IMR-90 (cell line): ENCODE measurements around the gene CA9. TPM values are rescaled to one million over a fixed set of nuclear protein-coding genes. Genes with fewer than 3 reads are reported as not detected.

ENCODE experiments used
- ATAC-seq: fragments of 200-7000 bp; cut with Tn5 transposase; 2 replicates; pipeline ENCODE4 v1.9.1; 2020; ENCODE audit warnings: low read depth, mild to moderate bottlenecking, moderate library complexity
- BruUV-seq: library from RNA; stranded (reverse); fragments of 400-500 nt; replicated peaks from 2 replicates; lab custom pipeline; 2021; lab: Mats Ljungman, UMichigan
- CTCF ChIA-PET: fragments of 300-600 bp; formaldehyde crosslinking; extraction: SDS; loops from one replicate; lab custom pipeline; 2021; ENCODE audit warnings: antibody characterized with exemption; lab: Yijun Ruan, JAX
- POLR2A ChIA-PET: fragments of 300-600 bp; sonication (Branson Sonifier 250); formaldehyde crosslinking; loops from one replicate; lab custom pipeline; 2022; ENCODE audit warnings: antibody characterized with exemption; ENCODE audit not compliant: unreplicated experiment; lab: Charles Lee
- DNase-seq: peaks from one replicate; pipeline ENCODE4 v3.0.0; 2013
- H2AFZ ChIP-seq: replicated peaks from 2 replicates; pipeline ENCODE3; 2013; ENCODE audit warnings: low read length, mild to moderate bottlenecking; ENCODE audit not compliant: poor library complexity
- H2AK5ac ChIP-seq: 2 replicates; pipeline ENCODE4 v1.6.1; 2013; ENCODE audit warnings: low read depth, low read length, inconsistent platforms
- H2AK9ac ChIP-seq: replicated peaks from 2 replicates; pipeline ENCODE3; 2013; ENCODE audit warnings: mild to moderate bottlenecking, low read depth, low read length, moderate library complexity; ENCODE audit not compliant: poor library complexity
- H2BK120ac ChIP-seq: 2 replicates; pipeline ENCODE4 v1.6.1; 2013; ENCODE audit warnings: low read depth, low read length, inconsistent platforms
- H2BK15ac ChIP-seq: 3 replicates; pipeline ENCODE4 v1.6.1; 2013; ENCODE audit warnings: low read depth, low read length, inconsistent platforms
- H2BK20ac ChIP-seq: 2 replicates; pipeline ENCODE4 v1.6.1; 2013; ENCODE audit warnings: low read depth, mild to moderate bottlenecking, inconsistent platforms, low read length, moderate library complexity
- H2BK5ac ChIP-seq: 2 replicates; pipeline ENCODE4 v1.6.1; 2013; ENCODE audit warnings: mild to moderate bottlenecking, low read depth, low read length, inconsistent platforms; ENCODE audit not compliant: poor library complexity, severe bottlenecking
- H3K14ac ChIP-seq: replicated peaks from 2 replicates; pipeline ENCODE4 v1.6.1; 2013; ENCODE audit warnings: low read depth, low read length, inconsistent platforms
- H3K18ac ChIP-seq: 2 replicates; pipeline ENCODE4 v1.6.1; 2013; ENCODE audit warnings: low read depth, low read length, control low read depth
- H3K23ac ChIP-seq: 2 replicates; pipeline ENCODE4 v1.6.1; 2013; ENCODE audit warnings: low read depth, low read length, inconsistent platforms
- H3K27ac ChIP-seq: 2 replicates; pipeline ENCODE4 v1.5.1; 2013; ENCODE audit warnings: mild to moderate bottlenecking, control low read depth, low read length; ENCODE audit not compliant: insufficient read depth
- H3K27me3 ChIP-seq: 2 replicates; pipeline ENCODE4 v1.6.1; 2013; ENCODE audit warnings: low read length; ENCODE audit not compliant: control insufficient read depth, insufficient read depth
- H3K36me3 ChIP-seq: 2 replicates; pipeline ENCODE4 v1.6.1; 2013; ENCODE audit warnings: low read length, mixed read lengths; ENCODE audit not compliant: control insufficient read depth, insufficient read depth
- H3K4ac ChIP-seq: 2 replicates; pipeline ENCODE4 v1.6.1; 2013; ENCODE audit warnings: low read depth, low read length, inconsistent platforms
- H3K4me1 ChIP-seq: 2 replicates; pipeline ENCODE4 v1.6.1; 2013; ENCODE audit warnings: low read length, mixed read lengths; ENCODE audit not compliant: control insufficient read depth, insufficient read depth
- H3K4me2 ChIP-seq: 2 replicates; pipeline ENCODE4 v1.6.1; 2013; ENCODE audit warnings: low read depth, mild to moderate bottlenecking, control low read depth, low read length, moderate library complexity
- H3K4me3 ChIP-seq: 2 replicates; pipeline ENCODE4 v1.5.1; 2013; ENCODE audit warnings: low read depth, mild to moderate bottlenecking, control low read depth, low read length, moderate library complexity; ENCODE audit not compliant: insufficient read depth
- H3K56ac ChIP-seq: 2 replicates; pipeline ENCODE4 v1.6.1; 2013; ENCODE audit warnings: low read length, inconsistent platforms; ENCODE audit not compliant: insufficient read depth; ENCODE audit errors: extremely low read depth
- H3K79me1 ChIP-seq, 2 experiments: 2 replicates each; pipeline ENCODE4 v1.6.1; 2013; ENCODE audit warnings: low read length in 2 of 2, inconsistent platforms in 1 of 2, low read depth in 1 of 2
- H3K9ac ChIP-seq: 2 replicates; pipeline ENCODE4 v1.6.1; 2013; ENCODE audit warnings: low read depth, low read length, control low read depth
- H3K9me1 ChIP-seq: 2 replicates; pipeline ENCODE4 v1.6.1; 2013; ENCODE audit warnings: low read length, inconsistent platforms; ENCODE audit not compliant: insufficient read depth
- H3K9me3 ChIP-seq: 2 replicates; pipeline ENCODE4 v1.6.1; 2013; ENCODE audit warnings: low read length; ENCODE audit not compliant: control insufficient read depth, insufficient read depth
- H4K20me1 ChIP-seq: 2 replicates; pipeline ENCODE4 v1.6.1; 2013; ENCODE audit warnings: low read length, inconsistent platforms; ENCODE audit not compliant: insufficient read depth
- H4K5ac ChIP-seq: 2 replicates; pipeline ENCODE4 v1.6.1; 2013; ENCODE audit warnings: mild to moderate bottlenecking, low read depth, low read length, control low read depth
- H4K8ac ChIP-seq, 2 experiments: 2 replicates each; pipeline ENCODE4 v1.6.1; 2013; ENCODE audit warnings: low read depth in 2 of 2, low read length in 2 of 2, control low read depth in 1 of 2, inconsistent platforms in 1 of 2
- H4K91ac ChIP-seq: 2 replicates; pipeline ENCODE4 v1.6.1; 2013; ENCODE audit warnings: low read depth, low read length, inconsistent platforms; ENCODE audit not compliant: insufficient read depth
- CEBPB ChIP-seq: IDR thresholded peaks from 2 replicates; pipeline ENCODE4 v1.6.1; 2012; ENCODE audit warnings: low read depth, low read length, improper control_type of control experiment
- CTCF ChIP-seq: conservative IDR thresholded peaks from 2 replicates; pipeline ENCODE4 v1.5.1; 2012; ENCODE audit warnings: mild to moderate bottlenecking, low read depth, low read length, improper control_type of control experiment
- ELK1 ChIP-seq: fragments of 150-350 bp; IDR thresholded peaks from 2 replicates; pipeline ENCODE4 v1.6.1; 2016; ENCODE audit warnings: low read depth, mild to moderate bottlenecking, low read length, moderate library complexity, borderline replicate concordance
- FOS ChIP-seq: fragments of 150-350 bp; IDR thresholded peaks from 2 replicates; pipeline ENCODE4 v1.6.1; 2016; ENCODE audit warnings: low read depth, low read length
- MAFK ChIP-seq: IDR thresholded peaks from 2 replicates; pipeline ENCODE4 v1.6.1; 2012; ENCODE audit warnings: low read depth, low read length, improper control_type of control experiment
- MXI1 ChIP-seq: IDR thresholded peaks from 2 replicates; pipeline ENCODE4 v1.6.1; 2012; ENCODE audit warnings: low read depth, mild to moderate bottlenecking, low read length, moderate library complexity, borderline replicate concordance
- NFE2L2 ChIP-seq: fragments of 150-350 bp; IDR thresholded peaks from 2 replicates; pipeline ENCODE4 v1.6.1; 2016; ENCODE audit warnings: low read depth, mild to moderate bottlenecking, low read length
- POLR2A ChIP-seq: IDR thresholded peaks from 2 replicates; pipeline ENCODE4 v1.6.1; 2012; ENCODE audit warnings: mild to moderate bottlenecking, low read depth, low read length
- RAD21 ChIP-seq: IDR thresholded peaks from 2 replicates; pipeline ENCODE4 v1.6.1; 2012; ENCODE audit warnings: low read length, improper control_type of control experiment
- RCOR1 ChIP-seq: IDR thresholded peaks from 2 replicates; pipeline ENCODE4 v1.6.1; 2012; ENCODE audit warnings: mild to moderate bottlenecking, low read length, improper control_type of control experiment; ENCODE audit not compliant: insufficient replicate concordance
- RFX5 ChIP-seq: IDR thresholded peaks from 2 replicates; pipeline ENCODE4 v1.8.0; 2012; ENCODE audit warnings: low read depth, mild to moderate bottlenecking, low read length, moderate library complexity
- SMC3 ChIP-seq: fragments of 150-350 bp; IDR thresholded peaks from 2 replicates; pipeline ENCODE4 v1.6.1; 2016; ENCODE audit warnings: low read depth, mild to moderate bottlenecking, antibody characterized with exemption, low read length, moderate library complexity
- WGBS, 2 experiments: methylation state at CpG; one replicate each; pipeline versions ENCODE4 v1.1.5 to v1.1.7; 2013; ENCODE audit warnings: missing lambda C conversion rate in 2 of 2; ENCODE audit not compliant: insufficient read length in 1 of 2; ENCODE audit errors: extremely low coverage in 2 of 2; 5-methylcytosine and 5-hydroxymethylcytosine counted together
- dilution Hi-C: fragments of 300-500 bp; cut with HindIII; formaldehyde crosslinking; loops from one replicate; pipeline ENCODE4 v1.14.3; 2018; ENCODE audit warnings: low sequenced_read_pairs; ENCODE audit not compliant: unreplicated experiment
- in situ Hi-C: fragments of 300-500 bp; cut with MboI; formaldehyde crosslinking; loops from 3 replicates; pipeline ENCODE4 v1.14.3; 2019; ENCODE audit warnings: low sequenced_read_pairs, inconsistent platforms, mixed read lengths
- intact Hi-C: fragments of 100-400 bp; cut with micrococcal nuclease; formaldehyde crosslinking; loops from 2 replicates; pipeline ENCODE4 v1.10.0; 2022
- polyA plus RNA-seq, 3 experiments: library from polyadenylated mRNA; depleted of rRNA; stranded (reverse); fragments of >200 nt; gene quantifications; 2 replicates each; pipeline ENCODE4 v1.2.3, GENCODE V29; 2012; ENCODE audit warnings: low replicate concordance in 1 of 3
- total RNA-seq: library from RNA; depleted of rRNA; stranded (reverse); fragments of >200 nt; gene quantifications from 2 replicates; pipeline ENCODE4 v1.2.3, GENCODE V29; 2012
- TF ChIP-seq, protein P1 (sequence below): fragments of 150-350 bp; IDR thresholded peaks from 2 replicates; pipeline ENCODE4 v1.6.1; 2017; ENCODE audit warnings: mild to moderate bottlenecking, antibody characterized with exemption, low read length, low read depth

Gene CA9
- total and polyA plus RNA-seq, 2 of the 4 experiments (the other 2 are of a cell fraction), result 0.54 to 3.9 TPM

GRCh38 chr9:35690614-35691333, 17.0 kb downstream of the CA9 start:
- peak; percentile 75 for DNase-seq
- peak overlapping the region; percentile 82 for H3K56ac ChIP-seq
- peak; percentile 55 for ATAC-seq
- TF ChIP-seq CTCF (no peak), SMC3 (no peak), ELK1 (no peak), RFX5 (no peak), RAD21 (no peak), FOS (no peak), POLR2A (peak; percentile 35; the same call in 1 of the 2 replicates), CEBPB (peak; percentile 46), NFE2L2 (no peak), RCOR1 (no peak), MAFK (no peak), MXI1 (no peak)
- TF ChIP-seq, protein P1, sequence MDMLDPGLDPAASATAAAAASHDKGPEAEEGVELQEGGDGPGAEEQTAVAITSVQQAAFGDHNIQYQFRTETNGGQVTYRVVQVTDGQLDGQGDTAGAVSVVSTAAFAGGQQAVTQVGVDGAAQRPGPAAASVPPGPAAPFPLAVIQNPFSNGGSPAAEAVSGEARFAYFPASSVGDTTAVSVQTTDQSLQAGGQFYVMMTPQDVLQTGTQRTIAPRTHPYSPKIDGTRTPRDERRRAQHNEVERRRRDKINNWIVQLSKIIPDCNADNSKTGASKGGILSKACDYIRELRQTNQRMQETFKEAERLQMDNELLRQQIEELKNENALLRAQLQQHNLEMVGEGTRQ, result peak; percentile 40; the same call in 1 of the 2 replicates

More at GRCh38 chr9:35690614-35691333, 17.0 kb downstream of the CA9 start:
- H3K4ac ChIP-seq, result peak overlapping the region; percentile 99
- peak overlapping the region; percentile 86 for H2BK120ac ChIP-seq
- peaks cover 20% of the 10 kb centered on the region for H3K4me1 ChIP-seq
- peak overlapping the region; percentile 84 for H3K23ac ChIP-seq
- H3K9me1 ChIP-seq, result peaks cover 14% of the 10 kb centered on the region; the same call in 1 of the 2 replicates
- peak overlapping the region; percentile 83 for H3K4me3 ChIP-seq
- peak overlapping the region; percentile 77 for H2AK9ac ChIP-seq
- H4K8ac ChIP-seq, result peak overlapping the region; percentile 93 to 98
- BruUV-seq, result no TSS peak
- peak overlapping the region; percentile 30; the same call in 1 of the 2 replicates for H2BK20ac ChIP-seq
- peak overlapping the region; percentile 98 for H2BK5ac ChIP-seq
- intact Hi-C loops, result loop anchor here (2.0 to 5.0 kb wide), 2 partner anchors 33 to 38 kb away; partner anchors contain the start of genes CCDC107 and RMRP
- H3K14ac ChIP-seq, result peak overlapping the region; percentile 91
- peak overlapping the region; percentile 80 for H3K18ac ChIP-seq
- H2AFZ ChIP-seq, result peak overlapping the region; percentile 85
- dilution Hi-C loops, result no loop called here
- no peaks in the 10 kb centered on the region for H3K9me3 ChIP-seq
- peak overlapping the region; percentile 98 for H3K27ac ChIP-seq
- H2AK5ac ChIP-seq, result peak overlapping the region; percentile 97
- in situ Hi-C loops, result no loop called here
- peak overlapping the region; percentile 99 for H4K91ac ChIP-seq
- H4K5ac ChIP-seq, result peak overlapping the region; percentile 86
- H4K20me1 ChIP-seq, result peaks cover 40% of the 10 kb centered on the region
- peak overlapping the region; percentile 83 for H3K4me2 ChIP-seq
- peak overlapping the region; percentile 95; the same call in 2 of the 3 replicates for H2BK15ac ChIP-seq
- H3K27me3 ChIP-seq, result no peaks in the 10 kb centered on the region
- 0% methylated on average over 4 of the region's 61 CpGs; no CpG with 5 or more reads in 1 of the 2 experiments for WGBS, 2 experiments
- H3K9ac ChIP-seq, result peak overlapping the region; percentile 95
- H3K36me3 ChIP-seq, result peaks cover 26% of the 10 kb centered on the region
- ChIA-PET CTCF (interaction anchor here (0.7 to 1.2 kb wide), 3 partner anchors 10 to 37 kb away, joined by 3 to 4 read pairs (median 4); no protein-coding TSS in a partner anchor), POLR2A (interaction anchor here (0.6 to 2.6 kb wide), 10 partner anchors 8 to 202 kb away, joined by 3 to 25 read pairs (median 4); partner anchors contain the start of genes CREB3 and TLN1)
- H3K79me1 ChIP-seq, result peaks cover 0 to 53% of the 10 kb centered on the region in 2 experiments; a peak in 3 of 4 replicates
